Measurements from ENCODE around the gene LINC01488. TPM values are rescaled to one million over a fixed set of nuclear protein-coding genes. Genes with fewer than 3 reads are reported as not detected.

Gene LINC01488
- total and polyA plus RNA-seq, 9 of the 15 experiments (the other 6 are each of a cell fraction or from before 2014, with no cell fraction given): not detected

GRCh38 chr11:69537126-69537525 is 55.7 kb downstream of the LINC01488 start (continued):
- TF ChIP-seq, protein P1, sequence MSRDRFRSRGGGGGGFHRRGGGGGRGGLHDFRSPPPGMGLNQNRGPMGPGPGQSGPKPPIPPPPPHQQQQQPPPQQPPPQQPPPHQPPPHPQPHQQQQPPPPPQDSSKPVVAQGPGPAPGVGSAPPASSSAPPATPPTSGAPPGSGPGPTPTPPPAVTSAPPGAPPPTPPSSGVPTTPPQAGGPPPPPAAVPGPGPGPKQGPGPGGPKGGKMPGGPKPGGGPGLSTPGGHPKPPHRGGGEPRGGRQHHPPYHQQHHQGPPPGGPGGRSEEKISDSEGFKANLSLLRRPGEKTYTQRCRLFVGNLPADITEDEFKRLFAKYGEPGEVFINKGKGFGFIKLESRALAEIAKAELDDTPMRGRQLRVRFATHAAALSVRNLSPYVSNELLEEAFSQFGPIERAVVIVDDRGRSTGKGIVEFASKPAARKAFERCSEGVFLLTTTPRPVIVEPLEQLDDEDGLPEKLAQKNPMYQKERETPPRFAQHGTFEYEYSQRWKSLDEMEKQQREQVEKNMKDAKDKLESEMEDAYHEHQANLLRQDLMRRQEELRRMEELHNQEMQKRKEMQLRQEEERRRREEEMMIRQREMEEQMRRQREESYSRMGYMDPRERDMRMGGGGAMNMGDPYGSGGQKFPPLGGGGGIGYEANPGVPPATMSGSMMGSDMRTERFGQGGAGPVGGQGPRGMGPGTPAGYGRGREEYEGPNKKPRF (IDR thresholded peaks at IDR 0.05; ENCODE audit: low read depth, low read length): no peak
- TF ChIP-seq KLF13 (tag; IDR thresholded peaks at IDR 0.05; ENCODE audit: borderline replicate concordance, low read depth): no peak
- TF ChIP-seq, protein P2, sequence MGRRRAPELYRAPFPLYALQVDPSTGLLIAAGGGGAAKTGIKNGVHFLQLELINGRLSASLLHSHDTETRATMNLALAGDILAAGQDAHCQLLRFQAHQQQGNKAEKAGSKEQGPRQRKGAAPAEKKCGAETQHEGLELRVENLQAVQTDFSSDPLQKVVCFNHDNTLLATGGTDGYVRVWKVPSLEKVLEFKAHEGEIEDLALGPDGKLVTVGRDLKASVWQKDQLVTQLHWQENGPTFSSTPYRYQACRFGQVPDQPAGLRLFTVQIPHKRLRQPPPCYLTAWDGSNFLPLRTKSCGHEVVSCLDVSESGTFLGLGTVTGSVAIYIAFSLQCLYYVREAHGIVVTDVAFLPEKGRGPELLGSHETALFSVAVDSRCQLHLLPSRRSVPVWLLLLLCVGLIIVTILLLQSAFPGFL (CRISPR knock-in tag; IDR thresholded peaks at IDR 0.05): no peak
- TF ChIP-seq PHB (CRISPR knock-in tag; IDR thresholded peaks at IDR 0.05): no peak
- TF ChIP-seq ID3 (CRISPR knock-in tag; IDR thresholded peaks at IDR 0.05): no peak
- TF ChIP-seq ID3 (tag; IDR thresholded peaks at IDR 0.05): no peak
- no peak for TF ChIP-seq GATAD2B (IDR thresholded peaks at IDR 0.05; ENCODE audit: borderline replicate concordance)

Data from K562 (cell line).